Fibroblast of gingiva (primary cell): ENCODE measurements around the gene OR5H6.
"Not testable (repeated sequence)": the region's sequence is repeated elsewhere in the genome, so short reads cannot be mapped to it uniquely, and the experiment has no call there.

Experiments
- DNase-seq: peaks from one replicate; pipeline ENCODE4 v3.0.0-alpha.2; 2011; ENCODE audit warnings: low read depth

The OR5H6 gene

GRCh38 chr3:98263944-98264343, at the start of gene OR5H6:
OR5H6 (plus strand) TSS chr3:98264244; CDS start chr3:98264333, 89 bp downstream.
- no peak for DNase-seq

GRCh38 chr3:98215051-98215450, 49.0 kb upstream of the OR5H6 start:
- DNase-seq = no peak

- DNase-seq = no peak
These were observed 40.0 kb upstream of the OR5H6 start for GRCh38 chr3:98223907-98224672.

GRCh38 chr3:98232489-98232888, 31.6 kb upstream of the OR5H6 start:
- no peak for DNase-seq

DNA sequence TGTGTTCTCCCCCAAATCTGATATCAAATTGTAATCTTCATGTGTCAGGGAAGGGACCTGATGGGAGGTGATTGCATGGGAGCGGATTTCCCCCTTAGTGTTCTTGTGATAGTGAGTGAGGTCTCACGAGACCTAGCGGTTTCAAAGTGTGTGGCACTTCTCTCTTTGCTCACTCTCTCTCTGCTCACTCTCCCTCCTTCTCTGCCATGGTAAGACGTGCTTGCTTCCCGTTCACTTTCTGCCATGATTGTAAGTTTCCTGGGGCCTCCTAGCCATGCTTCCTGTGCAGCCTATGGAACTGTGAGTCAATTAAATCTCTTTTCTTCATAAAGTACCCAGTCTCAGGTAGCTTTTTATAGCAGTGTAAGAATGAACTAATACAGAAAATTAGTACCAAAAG, 30.6 kb upstream of the OR5H6 start:
- no peak for DNase-seq

DNA sequence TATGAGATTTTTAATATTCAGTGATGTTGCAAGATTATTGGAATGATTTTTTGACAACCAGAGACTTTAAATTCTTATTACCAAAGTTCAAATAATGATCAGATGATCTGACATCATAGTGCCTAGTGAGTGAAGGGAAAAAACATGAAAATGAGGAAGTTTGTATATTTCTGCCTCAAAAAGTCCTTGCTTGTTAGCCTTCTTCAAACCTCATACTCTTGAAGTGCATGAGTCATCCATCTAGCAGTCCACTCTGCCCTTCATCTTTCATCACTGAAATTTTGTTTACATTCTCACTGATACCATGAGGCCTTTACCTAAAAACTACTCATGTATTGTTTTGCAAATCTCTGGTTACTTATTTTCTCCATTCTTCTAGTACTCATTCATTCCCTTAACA, 23.9 kb upstream of the OR5H6 start:
- DNase-seq = no peak

DNA sequence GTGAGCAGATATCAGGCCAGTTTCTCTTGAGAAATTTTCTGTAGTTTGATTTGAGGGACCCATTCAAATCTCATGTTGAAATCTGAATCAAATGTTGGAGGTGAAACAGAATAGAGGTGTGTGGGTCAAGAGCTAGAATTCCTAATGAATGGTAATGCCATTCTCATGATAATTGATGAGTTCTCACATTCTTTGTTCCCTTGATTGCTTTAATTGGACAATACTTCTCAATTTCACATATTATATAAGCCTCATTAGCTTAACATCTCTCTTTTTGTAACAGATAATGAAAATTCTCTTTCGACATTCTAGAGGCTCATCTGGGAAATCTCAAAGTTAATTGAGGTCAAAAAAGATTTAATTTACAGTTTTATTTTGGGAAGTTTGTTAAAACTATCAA, 21.9 kb upstream of the OR5H6 start:
- DNase-seq = no peak

DNA sequence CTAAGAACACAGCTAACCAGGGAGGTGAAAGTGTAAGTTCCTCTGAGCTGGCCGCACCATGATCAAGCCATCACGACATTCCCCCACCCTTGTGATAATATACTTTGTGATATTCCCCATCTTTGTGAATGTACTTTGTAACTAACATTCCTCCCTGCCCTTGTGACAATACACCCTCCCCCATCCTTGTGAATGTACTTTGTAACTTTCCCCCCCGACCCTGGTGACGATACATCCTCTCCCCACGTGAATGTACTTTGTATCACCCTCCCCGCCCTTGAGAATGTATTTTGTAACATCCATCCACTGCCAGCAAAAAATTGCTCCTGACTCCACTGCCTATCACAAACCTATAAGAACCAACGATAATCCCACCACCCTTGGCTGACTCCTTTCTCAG, 20.2 kb upstream of the OR5H6 start:
- DNase-seq = no peak

- DNase-seq = no peak
These were observed 17.9 kb upstream of the OR5H6 start for GRCh38 chr3:98246142-98246541.

DNA sequence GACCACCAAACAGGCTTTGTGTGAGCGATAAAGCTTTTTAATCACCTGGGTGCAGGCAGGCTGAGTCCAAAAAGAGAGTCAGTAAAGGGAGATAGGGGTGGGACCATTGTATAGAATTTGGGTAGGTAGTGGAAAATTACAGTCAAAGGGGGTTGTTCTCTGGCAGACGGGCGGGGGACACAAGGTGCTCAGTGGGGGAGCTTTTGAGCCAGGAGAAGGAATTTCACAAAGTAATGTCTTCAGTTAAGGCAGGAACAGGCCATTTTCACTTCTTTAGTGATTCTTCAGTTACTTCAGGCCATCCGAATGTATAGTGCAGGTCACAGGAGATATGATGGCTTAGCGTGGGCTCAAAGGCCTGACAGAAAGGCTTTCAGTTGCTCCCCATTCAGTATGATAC, 8.0 kb upstream of the OR5H6 start:
- not testable (repeated sequence) for DNase-seq

- DNase-seq = no peak
These were observed 4.3 kb upstream of the OR5H6 start for GRCh38 chr3:98259707-98260106.

GRCh38 chr3:98262046-98262445, 2.0 kb upstream of the OR5H6 start:
- DNase-seq = no peak

DNA sequence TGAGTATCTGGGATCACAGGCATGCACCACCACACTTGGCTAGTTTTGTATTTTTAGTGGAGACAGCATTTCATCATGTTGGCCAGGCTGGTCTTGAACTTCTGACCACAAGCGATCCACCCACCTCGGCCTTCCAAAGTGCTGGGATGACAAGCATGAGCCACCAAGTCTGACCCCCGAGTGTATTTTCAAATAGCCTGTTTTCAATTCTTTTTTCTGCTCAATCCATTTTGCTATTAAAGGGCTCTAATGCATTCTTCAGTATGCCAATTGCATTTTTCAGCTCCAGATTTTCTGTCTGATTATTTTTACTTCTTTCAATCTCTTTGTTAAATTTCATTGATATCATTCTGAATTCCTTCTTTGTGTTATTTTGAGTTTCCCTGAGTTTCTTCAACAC, 5.8 kb downstream of the OR5H6 start:
- DNase-seq = no peak

DNA sequence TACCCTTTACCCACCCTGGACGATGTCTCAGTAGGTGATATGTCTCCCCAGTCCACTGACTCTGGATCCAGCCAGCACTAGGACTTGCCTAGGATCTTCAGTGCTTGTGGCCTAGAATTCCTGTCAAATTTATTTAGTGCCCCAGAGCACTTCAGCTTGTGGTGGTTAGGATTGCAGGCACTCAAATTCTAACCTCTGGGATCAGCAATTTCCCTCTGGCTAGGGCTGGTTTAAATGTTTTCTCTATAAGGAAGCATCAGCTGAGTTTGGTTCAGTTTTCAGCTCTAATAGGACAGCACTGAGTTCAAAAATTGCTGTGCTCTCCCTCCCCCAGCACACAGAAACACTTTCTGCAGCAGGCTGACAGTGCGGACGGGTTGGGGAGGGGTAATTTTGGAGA, 8.1 kb downstream of the OR5H6 start:
- DNase-seq = no peak

DNA sequence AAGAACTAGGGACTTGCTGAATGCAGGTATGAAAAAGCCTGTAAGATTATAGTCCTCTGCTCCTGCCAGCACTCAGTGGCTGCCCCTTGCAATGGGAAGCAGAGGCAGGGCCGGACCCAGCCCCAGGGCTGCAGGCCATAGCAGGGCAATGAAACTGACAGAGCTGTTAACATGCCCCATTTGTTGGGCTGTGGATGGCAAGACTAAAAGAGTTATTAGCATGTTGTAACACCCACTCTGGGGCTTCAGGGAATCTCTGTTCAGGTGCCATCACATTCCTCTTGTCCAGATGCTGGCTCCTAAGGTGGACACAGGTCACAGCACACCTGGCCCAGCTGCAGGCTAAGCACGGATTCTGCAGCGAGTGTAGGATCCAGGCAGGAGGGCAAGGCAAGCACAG, 10.9 kb downstream of the OR5H6 start:
- DNase-seq = no peak

DNA sequence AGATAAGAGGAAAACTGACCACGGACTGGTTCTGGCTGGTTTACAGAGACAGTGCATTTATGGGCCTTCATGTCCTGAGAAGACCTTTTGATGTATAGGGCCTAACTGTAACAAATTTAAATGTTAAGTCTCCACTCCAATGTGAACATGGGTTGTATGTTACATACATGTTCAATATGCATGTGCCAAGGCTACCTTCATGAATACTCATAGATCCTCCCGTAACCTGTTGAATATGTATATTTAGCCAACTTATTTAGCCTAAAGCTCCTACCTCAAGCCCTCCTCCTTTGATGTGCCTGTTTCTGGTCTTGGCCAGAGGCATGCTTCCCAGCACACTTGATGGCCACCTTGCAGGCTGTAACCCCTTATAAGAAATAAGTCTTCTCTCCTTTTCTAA, 18.2 kb downstream of the OR5H6 start, which contains the start of gene OR5H2:
Gene OR5H2, plus strand, starts transcription at position 301 of the 400 bp plus-strand sequence. CDS start 398 bp downstream, outside the sequence.
- no peak for DNase-seq

- no peak for DNase-seq
These were observed 26.9 kb downstream of the OR5H6 start for GRCh38 chr3:98290916-98291315.

GRCh38 chr3:98291332-98291957, 27.4 kb downstream of the OR5H6 start:
- no peak for DNase-seq
